Globus pallidus (tissue), 1 donor: Measurements from ENCODE around the gene ARHGEF38.
"Not testable (repeated sequence)": the region's sequence is repeated elsewhere in the genome, so short reads cannot be mapped to it uniquely, and the experiment has no call there.

Source experiments
- DNase-seq: peaks from one replicate; pipeline ENCODE4 v3.0.0-alpha.2; 2015; ENCODE audit warnings: low spot score

The ARHGEF38 gene

GRCh38 chr4:105714932-105715331 lies 162.5 kb downstream of the ARHGEF38 start:
- no peak for DNase-seq

GRCh38 chr4:105715692-105716278 lies 163.4 kb downstream of the ARHGEF38 start:
- peak; percentile 30 for DNase-seq

- DNase-seq, result no peak
Measured at GRCh38 chr4:105719204-105719603, 166.8 kb downstream of the ARHGEF38 start.

- no peak for DNase-seq
Measured at GRCh38 chr4:105725623-105726022, 173.2 kb downstream of the ARHGEF38 start.

GRCh38 chr4:105729895-105730294 lies 177.5 kb downstream of the ARHGEF38 start:
- not testable (repeated sequence) for DNase-seq
